Suprapubic skin (tissue), 4 donors: ENCODE results near the gene XXYLT1. TPM values are rescaled to one million over a fixed set of nuclear protein-coding genes. Genes with fewer than 3 reads are reported as not detected.

ENCODE experiments used
- DNase-seq, 2 donors: peaks; one replicate each; pipeline ENCODE4 v3.0.0-alpha.2; 2019; ENCODE audit warnings: low spot score in 2 of 2
- H3K27ac ChIP-seq: fragments of 200-600 bp; sonication (generic); one replicate; pipeline ENCODE4 v1.5.1; 2019
- H3K27me3 ChIP-seq: fragments of 200-600 bp; sonication (generic); one replicate; pipeline ENCODE4 v1.5.1; 2019
- H3K36me3 ChIP-seq: fragments of 200-600 bp; sonication (generic); one replicate; pipeline ENCODE4 v1.5.1; 2019
- H3K4me1 ChIP-seq: fragments of 200-600 bp; sonication (generic); one replicate; pipeline ENCODE4 v1.5.1; 2019
- H3K4me3 ChIP-seq: fragments of 200-600 bp; sonication (generic); one replicate; pipeline ENCODE4 v1.5.1; 2019; ENCODE audit warnings: mild to moderate bottlenecking
- H3K9me3 ChIP-seq: fragments of 200-600 bp; sonication (generic); one replicate; pipeline ENCODE4 v1.5.1; 2019
- EP300 ChIP-seq: sonication (generic); formaldehyde crosslinking; IDR thresholded peaks from one replicate; pipeline ENCODE4 v1.6.1; 2017; ENCODE audit warnings: antibody characterized with exemption
- POLR2A ChIP-seq, 2 donors: fragments of 450-650 bp; IDR thresholded peaks; one replicate each; pipeline ENCODE4 v1.6.1; 2017; ENCODE audit warnings: antibody characterized with exemption in 2 of 2, mild to moderate bottlenecking in 2 of 2, moderate library complexity in 2 of 2
- POLR2AphosphoS5 ChIP-seq, 3 donors: sonication (generic); formaldehyde crosslinking; IDR thresholded peaks; one replicate each; pipeline ENCODE4 v1.6.1; 2017; ENCODE audit warnings: antibody characterized with exemption in 3 of 3
- WGBS: methylation state at CpG from one replicate; pipeline ENCODE4 v1.1.5; 2018; 5-methylcytosine and 5-hydroxymethylcytosine counted together
- total RNA-seq, 4 donors: library from RNA; depleted of rRNA; stranded (reverse); fragments of >200 nt; gene quantifications; one replicate each; pipeline ENCODE4 v1.1.0, GENCODE V29; 2016
- TF ChIP-seq, protein P1 (sequence below), 2 donors: fragments of 200-600 bp in 1 of 2; fragments of 450-650 bp in 1 of 2; sonication (generic) in 1 of 2; IDR thresholded peaks; one replicate each; pipeline ENCODE4 v1.5.1; 2016 to 2019; ENCODE audit warnings: antibody characterized with exemption in 2 of 2, mild to moderate bottlenecking in 1 of 2, moderate library complexity in 1 of 2

XXYLT1 gene
- total RNA-seq, 4 donors from 2014 or later: 8.0 to 19.4 (median 13.2) TPM

GRCh38 chr3:195179776-195180489 is 91.0 kb downstream of the XXYLT1 start:
- Histone ChIP-seq H3K36me3 (no peaks in the 10 kb centered on the region), H3K27ac (no peak overlapping the region), H3K27me3 (no peaks in the 10 kb centered on the region), H3K4me1 (peaks cover 18% of the 10 kb centered on the region), H3K9me3 (no peaks in the 10 kb centered on the region), H3K4me3 (no peak overlapping the region)
- TF ChIP-seq POLR2AphosphoS5 (IDR thresholded peaks at IDR 0.05) (no peak), EP300 (no peak), POLR2A (IDR thresholded peaks at IDR 0.05) (no peak)
- TF ChIP-seq, protein P1, sequence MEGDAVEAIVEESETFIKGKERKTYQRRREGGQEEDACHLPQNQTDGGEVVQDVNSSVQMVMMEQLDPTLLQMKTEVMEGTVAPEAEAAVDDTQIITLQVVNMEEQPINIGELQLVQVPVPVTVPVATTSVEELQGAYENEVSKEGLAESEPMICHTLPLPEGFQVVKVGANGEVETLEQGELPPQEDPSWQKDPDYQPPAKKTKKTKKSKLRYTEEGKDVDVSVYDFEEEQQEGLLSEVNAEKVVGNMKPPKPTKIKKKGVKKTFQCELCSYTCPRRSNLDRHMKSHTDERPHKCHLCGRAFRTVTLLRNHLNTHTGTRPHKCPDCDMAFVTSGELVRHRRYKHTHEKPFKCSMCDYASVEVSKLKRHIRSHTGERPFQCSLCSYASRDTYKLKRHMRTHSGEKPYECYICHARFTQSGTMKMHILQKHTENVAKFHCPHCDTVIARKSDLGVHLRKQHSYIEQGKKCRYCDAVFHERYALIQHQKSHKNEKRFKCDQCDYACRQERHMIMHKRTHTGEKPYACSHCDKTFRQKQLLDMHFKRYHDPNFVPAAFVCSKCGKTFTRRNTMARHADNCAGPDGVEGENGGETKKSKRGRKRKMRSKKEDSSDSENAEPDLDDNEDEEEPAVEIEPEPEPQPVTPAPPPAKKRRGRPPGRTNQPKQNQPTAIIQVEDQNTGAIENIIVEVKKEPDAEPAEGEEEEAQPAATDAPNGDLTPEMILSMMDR (IDR thresholded peaks at IDR 0.05): no peak
- 79% methylated on average over 24 of the region's 24 CpGs for WGBS
- DNase-seq: no peak

DNA sequence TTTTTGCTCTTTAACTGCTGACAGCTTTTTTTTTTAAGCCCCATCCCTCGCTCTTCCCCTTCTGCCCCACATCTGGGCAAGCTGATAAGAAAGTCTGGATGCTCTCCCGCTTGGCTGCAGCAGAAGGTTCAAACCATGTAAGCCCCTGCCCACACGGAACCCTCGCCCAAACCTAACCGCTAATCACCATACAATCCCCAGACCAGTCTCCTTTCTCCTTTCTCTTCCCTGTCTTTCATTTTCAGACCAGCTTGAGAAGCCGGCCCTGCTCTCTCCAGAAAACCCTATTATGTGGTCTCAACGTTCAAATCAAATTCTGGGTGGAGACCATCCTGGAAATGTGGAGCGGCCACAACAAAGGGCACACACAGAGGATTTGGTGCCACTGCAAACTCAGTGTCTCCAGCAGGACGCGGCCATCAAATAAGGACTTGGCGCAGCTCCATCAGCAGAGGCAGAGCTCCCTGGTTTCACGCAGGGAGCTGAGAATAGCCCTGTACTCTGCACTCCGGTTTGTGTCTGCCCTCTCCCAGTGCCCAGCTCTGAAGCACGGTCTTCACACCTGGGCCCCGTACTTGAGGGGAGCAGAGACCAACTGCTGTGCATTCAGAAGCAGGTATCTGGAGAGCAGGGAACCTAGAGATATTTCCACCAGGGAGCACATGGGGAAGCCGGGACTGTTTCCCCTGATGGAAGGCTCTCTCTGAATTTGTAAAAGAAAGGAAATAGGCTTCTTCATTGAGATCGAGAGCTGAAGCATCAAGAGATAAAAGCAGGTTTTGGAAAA is 92.6 kb downstream of the XXYLT1 start:
- no peaks in the 10 kb centered on the region for H3K9me3 ChIP-seq
- 72% methylated on average over 15 of the region's 17 CpGs for WGBS
- peaks cover 10% of the 10 kb centered on the region for H3K4me1 ChIP-seq
- no peak overlapping the region for H3K27ac ChIP-seq
- H3K36me3 ChIP-seq: no peaks in the 10 kb centered on the region
- no peaks in the 10 kb centered on the region for H3K27me3 ChIP-seq
- no peak for DNase-seq
- H3K4me3 ChIP-seq: no peak overlapping the region
- TF ChIP-seq EP300 (no peak), POLR2A (IDR thresholded peaks at IDR 0.05) (no peak), POLR2AphosphoS5 (IDR thresholded peaks at IDR 0.05) (no peak)

GRCh38 chr3:195177422-195178123 is 93.4 kb downstream of the XXYLT1 start:
- Histone ChIP-seq H3K9me3 (no peaks in the 10 kb centered on the region), H3K4me3 (no peak overlapping the region), H3K27ac (no peak overlapping the region), H3K27me3 (no peaks in the 10 kb centered on the region), H3K36me3 (no peaks in the 10 kb centered on the region), H3K4me1 (peaks cover 8% of the 10 kb centered on the region)
- WGBS: 90% methylated on average over 6 of the region's 6 CpGs
- DNase-seq: peak in 1 of 2 donors; percentile 45
- TF ChIP-seq, protein P1 (IDR thresholded peaks at IDR 0.05): no peak
- TF ChIP-seq POLR2A (IDR thresholded peaks at IDR 0.05) (no peak), POLR2AphosphoS5 (IDR thresholded peaks at IDR 0.05) (no peak), EP300 (no peak)

DNA sequence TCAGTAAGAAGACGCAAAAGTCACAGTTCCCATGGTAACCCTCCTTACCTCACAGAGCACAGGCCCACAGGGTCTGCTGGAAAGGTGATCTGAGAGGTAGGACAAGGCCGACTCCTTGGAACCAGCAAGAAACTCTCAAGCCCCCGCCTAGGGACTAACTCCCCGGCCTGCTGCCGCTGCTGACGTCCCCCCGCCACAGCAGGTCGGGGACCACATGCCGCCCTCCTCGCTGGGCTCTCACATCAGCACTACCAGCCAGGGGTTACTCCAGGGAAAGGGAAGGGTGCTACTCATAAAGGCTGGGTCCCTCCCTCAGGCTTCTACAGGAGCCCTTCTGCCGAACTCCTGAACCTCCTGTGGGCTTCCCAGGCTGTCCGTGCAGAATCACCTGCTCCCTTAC is 94.2 kb downstream of the XXYLT1 start:
- peaks cover under 1% of the 10 kb centered on the region for H3K4me1 ChIP-seq
- no peak overlapping the region for H3K4me3 ChIP-seq
- no peak for DNase-seq
- no peaks in the 10 kb centered on the region for H3K27me3 ChIP-seq
- no peaks in the 10 kb centered on the region for H3K9me3 ChIP-seq
- 95% methylated on average over 11 of the region's 12 CpGs for WGBS
- TF ChIP-seq POLR2A (IDR thresholded peaks at IDR 0.05): no peak
- no peak overlapping the region for H3K27ac ChIP-seq
- no peaks in the 10 kb centered on the region for H3K36me3 ChIP-seq

DNA sequence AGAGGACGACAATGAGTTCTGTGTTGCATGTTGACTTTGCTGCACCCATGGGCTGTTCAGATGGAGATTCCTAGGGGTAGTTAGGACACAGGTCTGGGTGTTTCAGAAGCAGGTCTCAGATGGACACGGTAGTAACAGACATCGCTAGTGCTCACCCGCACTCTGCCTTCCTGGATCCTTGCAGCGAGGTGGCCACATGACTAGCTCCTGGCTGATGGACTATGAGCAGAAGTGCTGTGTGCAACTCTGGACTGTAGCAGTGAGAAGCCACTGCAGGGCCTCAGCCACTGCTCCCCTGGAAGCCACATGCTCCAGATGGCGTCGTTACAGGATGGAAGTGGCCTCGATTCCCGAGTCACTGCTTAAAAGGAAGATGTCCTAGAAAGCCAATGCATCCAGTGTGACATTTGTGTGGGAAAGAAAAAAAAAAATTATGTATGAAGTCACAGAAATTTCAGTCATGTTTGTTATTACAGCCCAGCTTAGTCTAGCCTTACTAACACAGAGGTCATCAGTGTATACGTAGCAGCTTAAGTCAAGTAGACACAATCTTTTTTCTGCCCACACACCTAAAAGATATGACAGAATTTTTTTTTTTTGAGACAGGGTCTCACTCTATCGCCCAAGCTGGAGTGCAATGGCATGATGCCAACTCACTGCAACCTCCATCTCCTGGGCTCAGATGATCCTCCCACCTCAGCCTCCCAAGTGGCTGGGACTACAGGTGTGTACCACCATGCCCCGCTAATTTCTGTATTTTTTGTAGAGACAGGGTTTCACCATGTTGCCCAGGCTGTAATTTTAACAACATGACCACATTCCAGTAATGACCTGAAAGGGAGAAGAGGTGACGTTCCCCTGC is 95.3 kb downstream of the XXYLT1 start:
- WGBS: 96% methylated on average over 12 of the region's 13 CpGs
- Histone ChIP-seq H3K9me3 (no peaks in the 10 kb centered on the region), H3K4me3 (no peak overlapping the region), H3K27ac (no peak overlapping the region), H3K27me3 (no peaks in the 10 kb centered on the region), H3K4me1 (peaks cover 7% of the 10 kb centered on the region), H3K36me3 (no peaks in the 10 kb centered on the region)
- TF ChIP-seq, protein P1 (IDR thresholded peaks at IDR 0.05): no peak
- TF ChIP-seq POLR2AphosphoS5 (IDR thresholded peaks at IDR 0.05) (no peak), EP300 (no peak), POLR2A (IDR thresholded peaks at IDR 0.05) (no peak)
- no peak for DNase-seq
